HG02610 (cell line): ENCODE results near the gene SRI.
A peak's percentile ranks its signal among the peaks of the same experiment; 100 is the strongest.

Experiments used
- ATAC-seq: cut with Tn5 transposase; IDR thresholded peaks from one replicate; pipeline ENCODE4 v1.9.1; 2021; ENCODE audit warnings: mild to moderate bottlenecking, moderate library complexity; ENCODE audit not compliant: unreplicated experiment

Gene SRI

DNA sequence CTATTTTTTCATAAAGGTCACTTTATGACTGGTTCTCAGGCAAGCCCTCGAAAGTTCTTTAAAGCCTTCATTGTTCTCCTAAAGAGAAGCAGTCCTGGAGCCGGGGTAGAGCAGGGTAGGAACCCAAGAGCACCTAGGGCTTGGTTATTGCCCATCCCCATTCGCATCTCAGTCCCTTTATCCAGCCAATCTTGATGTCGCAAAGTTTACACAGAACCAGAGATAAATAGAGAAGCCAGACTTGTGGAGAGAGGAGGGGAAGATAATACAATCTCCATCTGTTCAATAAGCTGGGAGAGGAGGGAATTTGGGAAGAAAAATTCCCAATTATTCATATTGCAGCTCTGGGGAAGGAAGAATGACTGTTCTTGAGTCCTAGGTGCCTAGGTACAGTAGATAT is 6.4 kb upstream of the SRI start:
- ATAC-seq, result no peak

DNA sequence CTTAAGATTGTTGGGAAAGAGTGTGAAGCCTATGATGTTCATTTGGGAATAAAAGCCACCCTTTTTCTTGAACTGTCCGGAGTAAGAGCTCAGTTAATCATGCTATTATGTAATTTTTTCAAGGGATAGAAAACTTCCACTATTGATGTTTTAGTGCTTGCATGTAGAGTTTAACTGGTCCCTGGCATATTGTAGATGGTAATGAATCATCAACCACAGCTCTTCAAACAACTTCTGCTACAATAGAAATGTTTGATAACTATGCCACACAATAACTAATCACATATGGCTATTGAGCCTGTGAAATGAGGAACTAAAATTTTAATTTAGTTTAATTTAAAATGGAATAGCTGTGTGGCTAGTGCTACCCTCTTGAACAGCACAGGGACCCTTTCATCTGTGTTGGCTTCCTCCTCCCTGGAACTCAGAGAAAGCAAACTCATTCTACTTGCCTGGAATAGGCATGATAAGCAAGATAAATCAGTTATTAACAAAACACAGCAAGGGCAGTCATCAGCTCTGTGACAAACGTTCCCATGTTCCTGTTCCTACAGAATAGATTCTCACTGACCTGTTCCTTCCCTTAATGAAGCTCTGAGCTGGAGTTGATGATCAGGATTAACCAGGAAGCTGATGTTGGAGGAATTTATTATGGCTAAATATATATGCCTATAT is 4.9 kb upstream of the SRI start:
- ATAC-seq, result no peak

DNA sequence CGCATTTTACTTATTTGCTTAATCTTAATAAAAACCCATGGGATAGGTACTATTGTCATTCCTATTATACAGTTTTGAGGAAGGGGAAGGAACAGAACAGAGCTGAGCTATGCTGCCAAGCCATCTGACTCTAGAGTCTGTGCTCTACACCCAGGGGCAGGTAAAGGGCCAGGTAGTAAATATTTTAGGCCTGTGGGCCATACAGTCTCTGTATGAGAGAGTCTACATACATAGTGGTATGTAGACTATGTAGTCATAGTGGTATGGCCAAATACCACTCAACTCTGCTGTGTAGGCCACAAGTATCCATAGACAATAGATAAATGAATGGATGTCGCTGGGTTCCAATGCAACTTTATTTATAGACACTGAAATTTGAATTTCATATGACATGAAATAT is 3.4 kb upstream of the SRI start:
- no peak for ATAC-seq

DNA sequence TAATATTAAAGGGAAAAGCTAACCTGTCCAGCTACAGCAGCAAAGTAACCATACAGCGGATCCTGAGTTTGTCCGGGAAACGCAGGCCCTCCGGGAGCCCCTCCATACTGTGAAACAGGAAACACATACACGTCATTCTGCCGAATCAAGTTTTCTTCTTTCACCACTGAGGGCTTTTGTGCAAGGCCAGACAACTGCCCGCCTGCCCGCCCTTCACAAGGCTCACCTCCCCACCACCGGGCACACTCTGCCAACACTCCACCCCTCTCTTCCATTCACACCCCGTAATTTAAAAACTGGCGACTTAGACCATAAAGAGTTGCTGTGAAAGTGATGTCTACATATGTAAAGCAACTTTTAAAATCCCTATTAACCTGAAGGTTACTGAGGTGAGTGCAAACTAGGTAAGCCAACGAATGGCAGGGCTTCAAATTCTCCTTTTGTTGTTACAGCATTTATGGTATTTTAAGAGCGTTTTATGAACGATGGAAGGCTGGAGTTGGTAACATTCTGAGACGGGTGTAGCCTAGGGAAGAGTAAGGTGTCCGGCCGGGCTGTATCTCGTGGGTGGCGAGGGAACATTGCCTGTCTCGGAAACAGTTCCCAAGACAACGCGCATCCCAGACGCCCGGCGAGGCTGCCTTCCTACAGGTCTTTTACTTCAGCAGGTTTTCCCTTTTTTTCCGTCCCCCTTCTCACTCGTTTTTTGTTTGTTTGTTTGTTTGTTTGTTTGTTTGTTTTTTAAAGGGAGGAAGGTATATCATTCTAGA is 817 bp downstream of the SRI start:
- ATAC-seq, result peak; percentile 28

DNA sequence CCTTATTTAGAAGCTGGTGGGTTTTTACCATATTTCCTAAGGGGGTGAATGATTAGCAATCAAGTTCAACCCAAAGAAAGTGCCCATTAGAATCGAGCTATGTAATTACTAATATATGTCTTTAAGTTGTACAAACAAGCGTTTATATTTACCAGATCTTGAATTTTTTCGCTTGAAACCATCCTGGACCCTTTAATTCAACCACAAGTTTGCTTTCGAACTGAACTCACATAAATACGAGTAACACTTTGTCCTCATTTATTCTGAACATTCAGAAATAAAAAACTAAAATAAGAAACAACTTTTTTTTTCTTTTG is 1.5 kb downstream of the SRI start:
- no peak for ATAC-seq

DNA sequence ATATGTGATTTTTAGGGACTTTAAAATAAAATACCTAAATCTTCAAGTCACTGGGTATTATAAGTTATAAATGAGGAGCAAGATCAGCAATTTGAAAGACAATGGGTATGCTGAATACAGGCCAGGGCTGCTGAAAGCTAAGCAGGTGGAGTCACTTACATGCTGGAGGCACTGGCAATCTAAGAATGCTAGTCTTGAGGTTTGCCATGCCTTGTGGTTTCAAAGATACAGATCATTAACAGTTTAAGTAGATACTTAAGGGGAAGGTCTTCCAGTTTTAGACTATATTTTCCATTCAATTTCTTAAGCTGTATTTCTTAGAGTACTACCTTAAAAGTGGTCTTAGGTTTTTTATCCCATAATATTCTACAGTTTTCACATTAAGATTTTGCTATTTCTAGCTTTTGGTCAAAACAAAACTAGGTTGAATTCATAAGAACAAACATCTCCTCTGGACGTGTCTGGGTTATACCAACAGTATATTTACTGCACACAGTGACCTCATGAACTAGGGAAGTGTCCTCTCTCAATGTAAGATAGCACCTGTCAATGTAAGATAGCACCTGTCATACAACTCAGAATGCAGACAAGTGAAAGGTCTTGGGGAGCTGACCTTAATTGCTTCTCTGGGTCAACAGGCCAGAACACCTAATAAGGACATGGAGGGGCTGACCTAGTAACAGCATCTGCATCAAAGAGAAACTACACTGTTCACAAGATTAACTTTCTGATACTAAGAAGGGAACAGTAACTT is 2.0 kb downstream of the SRI start:
- ATAC-seq, result peak; percentile 78

DNA sequence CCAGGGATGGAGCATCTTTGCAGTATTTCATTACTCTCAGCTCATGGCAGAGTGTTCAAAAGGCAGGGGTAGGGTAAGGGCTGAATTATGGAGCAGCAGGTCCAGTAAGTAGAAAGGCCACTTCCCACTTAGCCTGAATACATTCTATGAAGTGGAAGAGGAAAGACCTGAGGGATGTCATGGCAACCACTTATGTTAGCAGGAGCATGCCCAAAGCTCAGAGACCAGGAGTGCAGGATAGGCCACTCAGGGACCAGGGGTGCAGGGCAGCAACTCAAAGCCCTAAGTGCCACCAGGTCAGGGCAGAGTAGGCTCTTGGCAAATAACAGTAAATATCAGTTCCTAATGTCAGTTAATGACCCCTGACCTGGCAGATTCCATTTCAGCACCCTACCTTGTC is 3.6 kb downstream of the SRI start:
- ATAC-seq, result no peak

DNA sequence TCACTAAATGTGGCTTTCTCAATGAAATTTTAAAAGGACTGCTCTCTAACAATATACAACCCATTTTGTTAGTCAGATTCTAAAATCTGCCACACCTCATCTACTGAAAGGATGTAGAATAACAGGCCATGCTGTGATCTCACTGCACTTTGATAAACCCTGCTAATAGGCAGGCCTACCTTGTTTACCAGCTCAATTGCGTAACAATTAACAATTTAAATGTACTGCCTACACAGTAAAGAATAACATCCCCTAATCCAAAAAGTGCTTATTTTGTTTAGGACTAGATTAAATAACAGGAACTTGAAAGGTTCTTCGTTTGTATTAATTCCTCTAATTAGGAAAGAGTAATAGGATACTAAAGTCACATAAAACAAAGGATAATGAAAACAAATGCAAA is 4.5 kb downstream of the SRI start:
- ATAC-seq, result no peak

DNA sequence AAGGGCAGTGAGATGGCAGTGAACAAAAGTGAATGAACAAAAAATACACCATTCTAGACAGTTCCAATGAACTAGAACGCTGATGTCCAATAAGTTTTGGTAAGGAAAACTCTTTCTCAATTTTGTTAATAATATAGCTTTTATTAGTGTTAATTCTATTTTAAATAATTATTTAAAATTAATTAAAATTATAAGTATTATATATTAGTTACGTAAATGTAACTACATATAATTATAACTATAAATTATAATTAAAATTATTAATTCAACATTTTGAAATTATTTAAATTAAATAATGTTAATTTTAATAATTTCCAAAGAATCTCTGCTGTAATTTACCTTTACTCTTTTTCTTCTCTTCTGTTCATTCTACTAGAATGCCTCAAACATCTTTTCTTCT is 5.4 kb downstream of the SRI start:
- no peak for ATAC-seq

DNA sequence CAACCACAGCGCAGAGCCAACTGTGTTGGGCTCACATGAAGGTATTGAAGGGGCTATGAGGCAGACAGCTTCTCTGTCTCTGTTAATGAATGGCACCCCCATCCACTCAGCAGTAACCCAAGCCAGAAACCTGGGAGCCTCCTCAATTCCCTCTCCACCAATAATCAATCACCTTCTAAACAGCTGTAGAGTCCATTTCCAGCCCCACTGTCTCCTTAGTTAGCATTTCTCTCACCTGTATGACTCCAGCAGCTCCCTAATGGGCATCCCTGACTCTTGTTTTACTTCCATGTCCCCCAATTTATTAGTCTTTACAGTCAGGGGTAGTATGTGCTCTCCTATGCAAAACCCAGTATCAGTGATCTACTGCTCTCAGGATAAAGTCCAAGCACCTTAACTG is 6.9 kb downstream of the SRI start:
- ATAC-seq, result no peak

DNA sequence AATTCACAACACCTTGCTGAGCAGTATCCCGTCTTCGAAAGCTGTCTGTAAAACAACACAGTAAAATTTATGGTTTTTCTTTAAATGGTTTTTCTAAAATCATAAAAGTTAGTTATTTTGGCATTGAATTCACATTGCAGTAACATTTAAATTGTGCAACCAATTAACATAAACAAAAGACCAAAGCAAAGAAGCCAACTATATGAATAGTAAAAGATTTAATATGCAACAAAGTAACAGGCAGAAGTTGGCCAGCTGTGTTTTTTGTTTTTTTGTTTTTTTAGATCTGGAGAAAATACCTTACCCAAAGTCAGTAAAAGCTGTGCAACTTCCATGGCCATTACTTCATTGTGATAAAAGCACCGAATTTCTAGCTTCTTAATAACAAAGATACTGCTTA is 11.3 kb downstream of the SRI start:
- ATAC-seq, result no peak

DNA sequence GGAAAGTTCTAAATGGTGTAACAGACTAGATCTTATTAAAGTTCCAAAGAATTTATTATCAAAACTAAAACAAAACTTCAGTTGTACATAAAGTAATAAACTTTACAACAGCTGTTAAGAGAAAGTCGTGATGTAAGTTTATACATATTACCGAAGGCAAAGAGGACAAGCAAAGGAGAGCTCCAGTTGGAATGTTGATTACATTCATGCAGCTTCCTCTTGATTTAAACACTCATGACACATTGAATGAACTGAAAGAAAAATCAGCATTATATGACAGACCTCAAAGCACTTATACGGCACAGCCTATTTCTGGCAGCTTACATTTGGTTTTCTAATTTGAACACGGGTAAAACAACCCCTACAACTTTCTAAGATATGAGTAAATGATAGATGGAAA is 13.6 kb downstream of the SRI start:
- no peak for ATAC-seq

DNA sequence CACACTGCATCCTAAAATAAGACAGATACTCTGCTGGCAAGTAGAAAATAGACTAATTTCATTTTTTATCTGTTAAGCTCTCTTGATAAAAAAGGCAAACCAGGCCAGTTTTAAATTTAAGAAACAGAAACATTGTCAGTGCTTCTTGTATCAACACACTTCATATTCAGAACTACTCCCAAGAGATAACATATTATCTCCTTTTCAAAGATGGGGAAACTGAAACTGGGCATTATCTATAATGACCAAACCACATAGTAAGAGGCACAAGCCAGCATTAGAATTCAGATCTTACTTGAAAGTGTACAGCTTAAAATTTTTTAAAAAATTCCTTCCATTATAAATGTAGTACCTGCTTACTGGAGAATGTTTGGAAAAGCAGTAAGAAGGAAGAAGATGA is 14.7 kb downstream of the SRI start:
- ATAC-seq, result no peak

DNA sequence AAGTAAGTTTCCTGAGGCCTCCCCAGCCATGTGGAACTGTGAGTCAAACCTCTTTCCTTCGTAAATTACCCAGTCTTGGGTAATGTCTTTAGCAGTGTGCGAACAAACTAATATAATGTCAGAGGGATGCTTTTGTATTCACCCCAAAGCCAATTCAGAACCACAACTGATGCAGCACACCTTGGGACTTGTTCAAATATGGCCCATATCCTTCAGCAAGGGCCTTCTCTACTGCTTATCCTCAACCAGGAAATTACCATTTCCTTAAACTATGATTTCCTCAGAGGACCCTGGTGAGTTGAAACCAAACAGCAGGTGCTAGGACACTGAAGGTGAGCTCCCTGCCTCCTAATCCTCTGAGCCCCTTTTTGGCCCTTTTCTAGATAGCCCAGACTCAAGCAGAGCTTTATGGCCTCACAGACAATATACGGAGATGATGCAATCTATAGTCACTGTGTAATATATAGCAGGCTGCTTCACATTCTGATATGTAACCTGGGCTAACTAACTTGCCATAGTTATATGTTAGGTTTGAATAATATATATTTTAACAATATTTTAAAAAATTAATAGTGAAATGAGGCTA is 15.2 kb downstream of the SRI start:
- no peak for ATAC-seq

DNA sequence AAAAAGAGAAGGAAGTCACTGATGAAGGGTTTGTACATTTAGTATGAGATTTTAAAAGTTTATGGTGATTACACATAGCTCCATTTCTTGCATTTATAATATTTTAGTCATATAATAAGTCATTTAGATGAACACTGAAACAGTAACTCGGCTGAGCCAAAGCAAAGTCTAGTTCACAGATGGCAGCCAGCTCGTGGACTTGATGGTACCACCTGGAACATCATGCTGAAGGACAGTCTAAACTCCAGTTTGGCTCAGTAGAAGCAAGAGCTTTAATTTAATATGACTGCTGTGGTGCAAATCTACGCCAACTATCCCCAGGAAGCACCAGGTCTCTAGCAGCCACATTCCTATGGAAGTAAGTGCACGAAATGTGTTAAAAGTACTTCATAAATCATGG is 16.4 kb downstream of the SRI start:
- ATAC-seq, result no peak

DNA sequence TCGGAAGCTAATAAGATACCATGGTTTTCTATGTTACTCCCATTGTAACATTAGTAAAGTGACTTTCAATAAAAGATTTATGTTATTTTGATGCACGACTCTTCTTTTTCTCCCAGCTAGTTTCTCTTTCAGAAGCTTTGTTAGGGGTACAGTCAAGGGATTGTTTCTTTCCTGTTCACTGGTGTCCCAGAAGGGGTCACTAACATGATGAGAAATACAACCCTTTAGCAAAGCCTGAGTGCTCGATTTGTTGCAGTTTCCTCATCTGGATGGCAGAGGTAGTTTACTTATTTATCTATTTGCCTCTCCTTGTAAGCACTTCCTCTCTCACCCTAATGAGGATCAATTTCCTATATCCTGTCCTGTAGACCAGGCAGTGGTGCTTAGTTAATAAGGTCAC is 17.0 kb downstream of the SRI start:
- no peak for ATAC-seq

DNA sequence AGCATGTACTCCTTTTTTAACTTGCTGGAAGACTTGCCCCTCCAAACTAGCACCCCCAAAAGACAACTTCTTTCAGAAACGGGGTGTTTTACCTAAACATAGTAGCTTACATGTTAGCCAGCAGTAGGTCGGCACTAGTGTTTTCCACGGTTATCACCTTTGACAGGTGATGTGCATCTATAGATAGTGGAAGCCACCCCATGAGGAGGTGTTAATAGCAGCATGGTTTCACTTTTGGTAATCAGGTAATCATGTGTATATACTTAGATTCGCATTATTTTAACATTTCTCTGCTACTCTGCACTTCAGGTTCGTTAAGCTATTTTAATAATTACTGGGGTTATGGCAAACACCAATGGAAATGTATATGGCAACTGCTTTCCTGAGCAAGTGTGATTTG is 17.6 kb downstream of the SRI start:
- no peak for ATAC-seq

DNA sequence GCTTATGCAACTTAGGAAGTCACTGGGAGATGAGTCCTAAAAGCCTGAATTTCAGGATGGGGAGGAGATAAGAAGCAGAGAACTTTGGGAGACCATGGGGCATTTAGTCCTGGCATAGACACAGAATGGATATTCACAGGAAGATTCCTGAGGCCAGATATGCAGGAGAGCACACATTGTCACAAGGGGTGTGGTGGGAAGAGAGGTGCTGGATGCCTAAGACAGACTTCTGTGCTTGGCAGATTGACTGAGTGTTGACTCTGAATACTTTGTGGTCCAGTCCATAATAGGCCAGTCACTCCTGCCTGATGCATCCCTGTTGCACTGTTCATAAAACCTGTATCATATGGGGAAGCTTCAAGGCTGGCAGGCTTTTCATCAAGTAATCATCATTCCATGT is 18.5 kb downstream of the SRI start:
- ATAC-seq, result no peak

DNA sequence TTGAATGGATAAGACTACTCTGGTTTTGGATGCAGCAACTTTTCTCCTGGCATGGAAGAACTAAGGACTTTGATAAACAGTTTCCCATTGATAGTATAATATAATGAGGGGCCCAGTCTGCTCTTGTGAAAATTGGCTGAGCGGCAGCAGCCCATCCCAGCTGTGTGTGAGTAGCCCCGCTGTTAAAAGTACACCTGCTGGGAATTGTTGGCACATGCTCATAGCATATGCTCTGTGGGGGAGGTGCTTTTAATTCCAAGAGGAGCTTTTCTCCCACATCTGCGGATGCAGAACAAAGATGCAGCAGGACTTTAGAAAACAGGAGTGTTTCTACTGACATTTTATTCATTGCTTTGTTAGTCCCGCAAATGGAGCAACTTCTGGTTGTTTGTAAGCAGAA is 19.0 kb downstream of the SRI start:
- no peak for ATAC-seq

DNA sequence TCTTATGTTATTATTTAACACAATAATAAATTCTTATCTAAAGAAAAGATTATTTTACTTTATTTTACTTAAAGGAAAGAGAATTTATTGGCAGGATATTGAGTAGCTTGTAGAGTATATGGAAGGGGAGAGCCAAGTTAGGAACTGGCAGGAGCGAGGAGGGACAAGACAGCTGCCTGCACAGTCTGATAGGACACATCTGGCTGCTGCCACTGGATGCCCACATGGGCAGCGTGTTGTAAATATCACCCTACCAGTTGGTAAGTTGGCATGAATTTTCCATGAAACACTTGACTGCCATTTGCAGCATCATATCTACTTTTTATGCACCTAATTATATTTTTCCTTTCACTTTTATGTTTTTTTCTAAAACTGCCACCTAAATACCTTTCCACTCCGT is 19.6 kb downstream of the SRI start:
- no peak for ATAC-seq

DNA sequence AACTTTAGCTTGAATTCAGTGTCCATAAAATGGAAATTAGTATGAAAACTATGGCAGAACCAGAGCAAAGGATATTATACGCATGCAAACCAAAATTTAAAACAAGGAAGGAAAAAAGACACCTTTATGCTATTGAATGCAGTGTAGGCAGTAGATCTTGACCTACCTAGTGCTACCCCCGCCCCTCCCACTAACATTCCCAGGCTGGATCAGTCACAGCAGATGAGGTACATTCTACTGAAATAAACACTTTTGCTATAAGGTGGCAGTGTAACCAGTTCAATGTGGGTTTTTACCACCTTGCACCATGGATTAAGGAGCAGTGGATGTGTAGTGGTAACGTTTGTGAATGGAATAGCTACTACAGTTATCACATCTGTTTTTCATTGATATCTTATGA is 27.9 kb downstream of the SRI start:
- ATAC-seq, result no peak

DNA sequence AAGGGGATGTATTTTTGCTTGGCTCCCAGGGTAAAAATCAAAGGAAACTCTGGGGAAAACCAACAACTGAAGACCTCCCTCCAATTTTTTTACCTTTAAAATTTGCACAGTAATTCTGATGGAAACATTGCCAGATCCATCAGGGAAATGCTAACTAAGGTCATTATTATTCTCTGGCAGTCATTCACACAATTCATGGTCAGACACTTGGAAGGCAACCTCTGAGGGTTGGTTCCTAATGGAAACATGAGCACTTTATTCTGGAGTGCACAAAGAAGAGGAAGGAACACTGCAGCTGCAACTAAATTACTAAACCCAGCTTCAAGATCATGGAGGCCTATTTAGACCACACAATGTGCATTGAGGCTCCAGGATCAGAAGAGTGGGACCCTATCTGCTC is 34.2 kb downstream of the SRI start:
- no peak for ATAC-seq
